NK-92 (cell line): Measurements from ENCODE around the gene LNP1.
A peak's percentile ranks its signal among the peaks of the same experiment; 100 is the strongest.
"Not testable (repeated sequence)": the region's sequence is repeated elsewhere in the genome, so short reads cannot be mapped to it uniquely, and the experiment has no call there.

Experiments used
- DNase-seq: peaks from one replicate; lab custom pipeline; 2025; ENCODE audit not compliant: unreplicated experiment; lab: John Stamatoyannopoulos, UW

Gene LNP1, protein sequence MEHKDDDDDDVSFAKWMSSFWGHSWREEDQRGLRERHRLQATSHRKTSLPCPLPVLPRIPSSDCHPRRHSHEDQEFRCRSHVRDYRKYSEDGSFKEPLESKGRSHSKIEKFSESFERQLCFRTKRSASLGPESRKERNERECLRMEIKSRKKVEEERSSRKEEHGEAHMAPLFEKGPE

DNA sequence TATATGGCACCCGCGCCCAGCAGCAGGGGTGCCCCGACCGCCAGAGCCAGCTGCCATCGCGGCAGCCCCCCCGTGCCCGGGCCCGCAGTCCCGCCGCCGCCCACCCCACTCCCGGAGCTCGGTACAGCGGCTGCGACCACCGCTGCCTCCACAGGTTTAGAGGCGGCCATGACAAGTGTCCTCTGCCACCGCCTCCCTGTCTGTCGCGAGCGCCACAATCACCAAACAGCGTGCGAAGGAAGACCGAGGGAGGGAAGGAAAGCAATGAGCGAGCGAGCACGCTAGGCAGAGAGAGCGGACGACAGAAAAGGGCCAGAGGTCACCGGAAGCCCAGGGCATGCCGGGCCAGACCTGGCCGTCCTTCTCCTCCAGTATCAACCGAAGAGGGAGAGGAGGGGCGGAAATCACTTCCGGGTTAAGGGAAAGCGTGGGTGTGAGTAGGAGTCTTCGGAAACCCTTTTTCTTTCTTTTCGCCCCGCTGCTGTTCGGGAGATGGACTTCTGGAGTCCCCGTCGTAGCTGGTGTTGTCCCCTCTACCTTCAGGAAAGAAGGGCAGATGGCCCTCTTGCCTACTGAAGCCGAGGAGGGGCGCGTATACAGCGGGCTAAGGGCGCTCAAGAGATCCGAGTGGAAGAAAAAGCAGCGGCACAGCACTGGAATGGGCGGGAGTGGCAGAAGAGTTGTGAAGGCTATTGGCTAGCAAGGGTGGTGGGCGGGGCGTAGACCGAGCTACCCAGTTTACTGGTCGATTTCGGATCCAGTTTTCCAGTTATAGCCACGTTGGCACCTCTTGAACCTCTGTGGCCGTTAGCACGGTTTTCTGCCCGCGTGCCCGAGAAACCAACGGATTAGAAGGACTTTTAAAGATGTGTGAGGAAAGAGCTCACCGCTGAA lies at the start of gene LNP1, which contains the start of gene TOMM70:
TSS of gene LNP1 (plus strand) at position 760 of the 894 bp plus-strand sequence. CDS start 28,191 bp downstream, outside the sequence.
TSS of gene TOMM70 (minus strand) at position 310 of the 894 bp plus-strand sequence. CDS start at position 170, 140 bp downstream.
- peak; percentile 82 for DNase-seq

DNA sequence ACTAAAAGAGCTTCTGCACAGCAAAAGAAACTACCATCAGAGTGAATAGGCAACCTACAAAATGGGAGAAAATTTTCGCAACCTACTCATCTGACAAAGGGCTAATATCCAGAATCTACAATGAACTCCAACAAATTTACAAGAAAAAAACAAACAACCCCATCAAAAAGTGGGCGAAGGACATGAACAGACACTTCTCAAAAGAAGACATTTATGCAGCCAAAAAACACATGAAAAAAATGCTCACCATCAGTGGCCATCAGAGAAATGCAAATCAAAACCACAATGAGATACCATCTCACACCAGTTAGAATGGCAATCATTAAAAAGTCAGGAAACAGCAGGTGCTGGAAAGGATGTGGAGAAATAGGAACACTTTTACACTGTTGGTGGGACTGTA lies 49.6 kb upstream of the LNP1 start:
- not testable (repeated sequence) for DNase-seq

DNA sequence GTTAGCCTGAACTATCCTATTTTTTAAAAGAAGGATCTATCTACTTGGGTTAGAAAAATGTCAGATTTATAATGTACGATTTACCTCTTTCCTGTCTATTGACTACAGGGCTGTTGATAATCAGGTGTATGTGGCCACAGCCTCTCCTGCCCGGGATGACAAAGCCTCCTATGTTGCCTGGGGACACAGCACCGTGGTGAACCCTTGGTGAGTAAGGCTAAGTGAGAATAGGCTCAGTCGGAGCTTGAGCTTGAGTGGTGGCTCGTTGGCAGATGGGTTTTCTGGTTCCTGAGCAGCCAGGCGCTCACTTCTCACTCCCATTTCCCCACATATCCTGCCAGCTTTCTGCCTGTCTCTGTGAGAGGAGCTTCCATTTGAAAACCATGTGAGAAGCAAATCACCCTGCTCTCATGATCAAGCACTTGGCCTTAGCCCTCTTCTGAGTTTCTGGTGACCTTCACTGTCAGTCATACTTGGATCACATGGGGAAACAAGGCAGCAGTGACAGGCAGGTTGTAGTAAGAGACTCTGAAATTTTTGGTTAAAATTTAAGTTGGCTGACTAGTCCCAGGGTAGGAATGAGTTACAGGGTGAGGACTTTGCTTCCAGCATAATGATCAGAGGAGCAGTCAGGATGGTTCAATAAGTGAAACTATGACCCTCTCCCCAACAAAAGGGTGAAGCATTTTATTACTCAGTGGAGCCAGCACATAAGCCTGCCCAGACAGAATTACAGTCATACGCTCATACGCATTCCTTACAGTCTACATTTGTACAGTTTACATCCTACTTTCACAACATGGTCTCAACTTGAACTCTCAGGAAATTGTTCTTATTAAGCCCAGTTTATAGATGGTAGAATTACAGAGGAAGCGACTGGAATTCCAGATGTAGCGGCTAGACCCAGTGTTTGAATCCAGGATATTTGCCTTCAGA lies 48.8 kb upstream of the LNP1 start:
- DNase-seq = no peak

- no peak for DNase-seq
Measured at GRCh38 chr3:100354850-100355249, 46.5 kb upstream of the LNP1 start.

DNA sequence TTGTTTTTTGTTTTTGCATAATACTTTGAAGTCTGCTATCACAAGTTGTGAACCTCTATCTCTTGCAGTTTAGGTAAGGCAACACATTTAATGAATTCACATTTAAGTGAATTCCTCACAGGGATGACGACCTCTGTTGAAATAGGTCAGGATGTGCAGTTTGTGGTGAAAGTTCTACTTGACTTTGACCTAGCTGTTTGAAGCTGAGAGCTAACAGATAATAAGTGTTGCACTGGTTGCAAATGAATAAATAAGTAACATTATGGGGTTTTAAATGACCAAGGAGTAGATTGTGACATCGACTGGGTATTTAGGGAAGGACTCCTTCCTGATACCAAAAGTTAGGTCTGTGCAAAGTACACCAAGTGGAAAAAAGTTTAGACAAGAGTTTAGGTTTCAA lies 42.9 kb upstream of the LNP1 start:
- DNase-seq = no peak

DNA sequence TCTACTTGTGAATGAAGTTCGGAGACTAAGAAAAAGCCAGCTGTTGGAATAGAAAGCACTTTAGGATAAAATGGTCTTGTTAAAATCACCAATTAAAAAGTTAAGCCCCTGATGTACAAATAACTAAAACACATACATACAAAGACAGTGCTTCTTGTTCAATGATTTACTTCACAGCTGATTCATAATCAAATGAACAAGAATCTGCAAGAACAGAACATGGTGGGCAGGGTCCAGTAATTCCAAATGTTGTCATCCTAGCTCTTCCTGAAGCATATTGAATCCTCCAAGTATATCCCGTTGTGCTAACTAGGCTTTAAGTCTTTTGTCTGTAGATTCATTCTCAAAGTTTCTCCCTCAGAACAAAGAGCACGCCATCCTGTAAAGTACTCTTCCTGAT lies 42.3 kb upstream of the LNP1 start:
- no peak for DNase-seq

DNA sequence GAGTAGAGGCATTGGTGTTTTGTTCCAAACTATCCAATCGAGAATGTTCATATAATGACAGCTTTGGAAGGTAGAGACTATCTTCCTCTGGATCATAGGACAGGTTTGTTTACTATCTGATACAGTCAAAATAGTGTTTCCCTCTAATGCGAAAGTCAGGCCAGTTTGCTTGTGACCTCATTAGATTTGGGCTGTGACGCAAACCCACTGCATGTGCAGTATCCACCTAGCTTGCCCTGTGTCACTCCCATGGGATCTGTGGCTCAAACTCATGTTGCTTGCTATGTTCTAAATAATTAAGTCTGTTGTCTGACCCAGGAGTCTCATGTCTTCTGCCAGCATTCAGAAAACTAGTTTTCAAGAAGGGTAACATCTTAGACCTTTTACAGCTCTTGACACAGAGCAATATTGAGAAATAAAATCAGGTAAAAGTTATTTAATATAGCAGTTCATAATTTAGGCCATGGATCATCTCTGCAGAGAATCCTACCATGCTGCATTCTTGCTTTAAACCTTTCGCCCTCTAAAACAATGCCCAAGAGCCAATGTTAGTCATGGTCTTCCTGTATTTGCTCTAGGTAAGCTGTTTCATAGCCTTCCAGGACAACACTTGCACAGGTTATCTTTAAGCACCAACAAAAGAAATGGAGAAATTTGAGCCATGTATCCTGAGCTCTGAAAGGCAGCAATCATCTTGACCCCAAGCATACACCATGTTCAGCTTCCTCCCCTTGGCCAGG lies 40.4 kb upstream of the LNP1 start:
- no peak for DNase-seq

DNA sequence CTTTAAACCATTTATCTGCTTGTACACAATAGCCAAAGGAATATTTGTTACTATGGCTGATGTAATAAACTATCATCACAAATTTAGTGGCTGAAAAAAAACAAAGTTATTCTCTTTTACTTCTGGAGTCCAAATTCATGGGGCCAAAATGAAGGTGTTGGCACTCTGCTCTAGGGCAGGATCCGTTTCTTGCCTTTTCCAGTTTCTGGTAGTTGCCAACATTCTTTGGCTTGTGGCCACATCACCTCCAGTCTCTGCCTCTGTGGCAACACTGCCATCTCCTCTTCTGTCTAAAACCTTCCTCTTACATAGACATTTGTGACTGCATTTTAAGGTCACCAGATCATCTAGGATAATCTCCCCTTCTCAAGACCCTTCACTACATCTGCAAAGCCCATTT lies 39.4 kb upstream of the LNP1 start:
- no peak for DNase-seq

GRCh38 chr3:100364421-100364820 lies 36.9 kb upstream of the LNP1 start:
- no peak for DNase-seq

DNA sequence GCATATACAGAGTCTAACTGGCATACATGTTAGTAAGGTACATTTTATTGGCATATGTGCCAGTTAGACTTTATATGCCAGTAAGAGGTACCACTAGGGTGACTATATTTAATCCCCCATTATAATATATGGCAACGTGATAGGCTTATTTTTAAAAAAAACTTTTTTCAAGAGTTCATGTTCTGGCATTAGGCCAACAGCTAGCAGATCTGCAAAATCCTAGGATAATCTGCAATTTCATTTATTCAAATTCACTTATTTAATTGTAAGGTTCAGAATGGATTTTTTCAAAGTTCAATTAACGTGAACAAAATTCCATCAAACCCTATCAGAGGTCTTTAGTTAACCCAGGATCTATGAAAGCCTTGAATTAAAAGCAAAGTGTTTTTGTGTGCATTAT lies 34.9 kb upstream of the LNP1 start:
- DNase-seq = no peak

DNA sequence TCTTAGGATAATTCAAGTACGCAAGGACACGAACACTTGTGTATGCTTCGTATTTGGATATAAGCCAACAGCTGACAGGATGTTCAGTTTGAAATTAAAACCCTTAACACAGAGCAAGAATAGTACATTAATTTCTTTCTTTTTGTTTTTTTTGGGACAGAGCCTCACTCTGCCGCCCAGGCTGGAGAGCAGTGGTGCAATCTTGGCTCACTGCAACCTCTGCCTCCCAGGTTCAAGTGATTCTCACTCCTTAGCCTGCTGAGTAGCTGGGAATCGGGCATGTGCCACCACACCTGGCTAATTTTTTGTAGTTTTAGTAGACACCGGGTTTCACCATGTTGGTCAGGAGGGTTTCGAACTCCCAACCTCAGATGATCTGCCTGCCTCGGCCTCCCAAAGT lies 32.9 kb upstream of the LNP1 start:
- DNase-seq = no peak

DNA sequence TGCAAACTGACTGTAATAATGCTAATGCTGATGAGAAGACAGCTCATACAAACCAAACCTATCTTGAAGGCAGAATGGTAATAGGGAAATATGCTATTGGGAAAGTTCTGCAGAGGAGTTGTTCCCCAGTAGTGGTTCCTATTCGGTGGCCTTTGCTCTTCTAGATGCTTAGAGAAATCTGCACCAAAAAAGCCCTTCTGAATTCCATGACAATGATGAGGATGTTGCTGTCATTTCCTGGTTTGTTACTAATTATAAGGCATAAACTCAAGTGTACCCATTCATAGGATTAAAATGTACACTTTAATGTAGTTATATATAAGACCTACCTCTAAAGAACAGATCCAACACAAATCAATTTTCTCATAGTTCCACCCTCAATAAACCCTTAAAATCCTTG lies 30.6 kb upstream of the LNP1 start:
- DNase-seq = no peak

DNA sequence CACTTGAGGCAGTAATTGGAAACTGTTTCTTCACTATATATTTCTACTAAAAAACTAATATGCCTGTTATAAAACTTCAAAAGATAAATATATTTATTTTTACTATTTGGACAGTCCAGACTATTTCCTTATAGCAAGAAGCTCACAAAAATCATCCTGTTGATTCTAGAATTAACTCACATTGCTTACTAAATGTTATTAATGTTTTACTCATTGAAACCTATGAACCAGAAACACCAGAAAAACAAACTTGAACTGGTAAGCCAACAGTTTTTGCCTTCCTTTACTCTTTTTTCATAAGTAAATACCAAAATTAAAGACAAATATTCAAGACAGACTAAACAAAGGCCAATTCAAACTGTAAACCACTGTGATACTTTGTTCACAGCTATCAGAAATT lies 26.8 kb upstream of the LNP1 start:
- DNase-seq = no peak

- DNase-seq = no peak
Measured at GRCh38 chr3:100376301-100376700, 25.0 kb upstream of the LNP1 start.

DNA sequence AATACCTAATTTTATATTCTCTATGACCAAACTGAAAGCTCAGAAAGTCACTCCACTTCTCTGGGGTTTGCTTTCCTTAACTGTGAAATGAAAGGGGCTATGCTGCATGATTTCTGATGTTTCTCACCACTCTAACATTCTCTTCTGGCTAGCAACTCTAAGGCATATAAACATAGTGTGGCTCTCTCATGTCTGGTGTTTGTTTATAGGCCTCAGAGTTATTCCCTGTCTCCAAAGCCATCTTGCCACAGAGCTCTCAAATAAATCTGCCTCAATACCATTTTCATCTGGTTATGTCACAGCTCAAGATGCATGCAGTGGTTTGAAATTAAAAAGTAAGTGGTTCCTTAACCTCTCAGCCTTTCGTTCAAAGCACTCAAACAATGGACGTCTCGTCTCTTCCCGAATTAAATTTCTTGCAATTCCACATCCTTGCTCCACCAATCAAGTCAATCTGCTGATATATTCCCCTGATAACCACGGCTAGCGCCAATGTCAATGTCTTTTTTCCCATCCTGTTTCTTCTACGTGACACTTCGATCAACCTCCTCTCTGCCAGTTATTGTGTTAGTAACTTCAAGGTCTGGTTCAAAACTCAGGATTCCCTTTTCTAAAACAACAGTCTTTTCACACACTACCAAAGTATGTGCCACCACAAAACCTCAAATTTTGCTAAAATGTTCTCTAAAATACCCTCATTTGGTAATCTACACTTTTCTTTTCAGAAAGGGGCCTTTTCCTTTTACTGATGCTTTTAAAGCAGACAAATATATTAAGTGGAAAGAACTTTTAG lies 16.4 kb upstream of the LNP1 start:
- DNase-seq = no peak

DNA sequence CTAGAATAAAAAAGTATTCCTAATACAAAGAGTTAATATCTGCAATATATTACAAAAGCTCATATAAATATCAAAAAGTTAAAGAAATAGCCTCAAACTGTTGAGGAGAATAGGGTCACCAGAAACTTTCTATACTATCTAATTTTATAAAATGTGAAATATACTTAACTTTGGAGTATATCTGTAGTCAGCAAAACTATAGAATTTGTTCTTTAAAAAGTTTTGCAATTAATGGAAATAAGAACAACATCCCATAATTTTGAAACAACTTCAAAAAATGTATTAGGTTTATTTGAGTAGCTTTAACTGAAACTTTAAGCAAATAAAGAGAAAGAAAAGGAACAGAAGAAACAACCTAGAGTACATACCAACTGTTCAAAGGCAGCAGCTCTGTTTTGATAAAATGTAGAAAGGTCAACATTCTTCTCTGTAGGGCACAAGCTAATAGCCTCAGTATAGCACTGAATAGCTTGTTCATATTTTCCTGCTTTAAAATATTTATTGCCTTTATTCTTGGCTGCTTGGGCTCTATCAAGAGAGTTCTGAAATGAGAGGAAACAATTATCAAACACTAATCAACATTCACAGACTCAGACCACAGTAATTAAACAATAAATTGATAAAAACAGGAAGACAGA lies 14.8 kb upstream of the LNP1 start:
- no peak for DNase-seq

DNA sequence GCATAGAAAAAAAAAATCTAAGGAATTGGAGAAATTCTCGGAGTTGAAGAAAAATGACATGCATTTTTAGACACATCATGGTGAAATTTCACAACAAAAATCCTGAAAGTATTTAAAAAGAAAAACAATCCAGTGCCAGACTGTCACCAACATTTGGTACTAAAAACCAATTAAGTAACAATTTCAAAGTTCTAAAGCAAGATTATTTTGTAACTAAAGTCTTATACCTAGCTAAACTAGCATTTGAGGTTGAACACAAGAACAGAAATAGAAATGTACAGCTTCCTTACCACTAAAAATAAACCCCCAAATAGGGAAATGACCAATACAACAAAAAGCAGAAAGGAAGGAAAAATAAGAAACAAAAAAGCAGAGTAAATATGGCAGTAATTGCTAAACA lies 12.3 kb upstream of the LNP1 start:
- no peak for DNase-seq

DNA sequence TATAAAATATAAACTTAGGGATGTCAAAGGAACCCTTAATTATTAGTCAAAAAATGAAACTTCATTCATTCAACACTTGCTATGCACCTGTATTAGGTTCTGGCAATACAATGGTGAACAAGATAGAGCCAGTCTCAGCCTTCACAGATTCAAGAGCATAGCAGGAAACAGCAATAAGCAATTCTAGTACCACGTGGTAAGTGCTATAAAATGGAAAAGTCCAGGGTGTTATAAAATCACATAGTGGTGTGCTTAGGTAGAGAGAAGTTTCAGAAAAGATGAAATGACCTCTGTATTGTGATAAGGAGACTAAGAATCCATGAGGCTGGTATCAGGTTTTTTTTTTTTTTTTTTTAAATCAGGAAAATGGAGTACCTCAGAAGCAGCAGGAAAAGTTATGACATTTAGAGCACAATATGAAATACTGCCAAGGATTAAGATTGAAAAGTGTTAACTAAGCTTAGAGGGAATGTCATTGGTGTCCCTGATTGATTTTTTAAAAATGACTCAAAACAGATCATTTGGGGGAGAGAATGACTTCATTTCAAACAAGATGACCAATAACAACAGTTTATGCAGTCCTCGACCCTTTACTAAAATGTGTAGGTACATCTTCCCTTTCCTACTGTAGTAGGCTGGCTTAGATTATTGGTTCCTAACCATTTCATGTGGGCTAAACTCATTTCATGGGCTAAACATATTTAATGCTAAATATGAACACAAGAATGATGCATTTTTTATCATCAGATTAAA lies 5.5 kb upstream of the LNP1 start:
- DNase-seq = no peak

GRCh38 chr3:100396967-100397366 lies 4.4 kb upstream of the LNP1 start:
- DNase-seq = no peak
